D341Med (cell line): ENCODE results near the gene PELO.

Experiments
- DNase-seq: peaks from one replicate; pipeline ENCODE4 v3.0.0; 2012; ENCODE audit warnings: low spot score

The PELO gene

DNA sequence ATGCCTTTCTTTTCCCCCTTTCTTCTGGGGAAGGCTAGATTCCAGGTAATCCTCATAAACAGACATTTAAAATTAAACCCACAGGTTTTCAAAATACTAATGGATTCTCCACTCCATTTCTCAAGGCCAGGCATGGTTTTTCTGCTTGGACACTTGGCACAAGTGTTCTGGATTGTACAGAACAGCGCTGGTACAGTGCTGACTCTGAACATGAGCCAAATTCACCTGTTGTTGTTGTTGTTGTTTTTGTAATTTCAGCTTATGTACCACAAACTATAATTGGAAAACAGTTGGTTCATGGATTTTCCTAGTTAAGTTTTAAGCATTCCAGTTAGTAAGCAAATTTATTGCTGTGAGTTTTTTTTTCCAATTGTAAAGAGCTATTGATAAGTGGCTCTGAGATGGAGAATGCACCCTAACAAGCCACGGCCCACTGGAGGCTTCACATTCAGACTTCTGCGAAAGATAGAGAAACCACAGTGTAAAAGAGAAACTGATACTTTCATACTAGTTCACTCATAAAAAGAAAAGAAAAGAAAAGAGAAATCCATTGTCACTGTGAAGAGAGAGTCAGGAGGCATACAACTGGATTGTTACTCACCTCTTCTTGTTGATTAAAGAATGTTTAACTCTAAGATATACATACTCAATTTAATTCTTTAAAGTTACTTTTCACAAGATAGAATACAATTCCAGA, 16.2 kb upstream of the PELO start:
- no peak for DNase-seq

DNA sequence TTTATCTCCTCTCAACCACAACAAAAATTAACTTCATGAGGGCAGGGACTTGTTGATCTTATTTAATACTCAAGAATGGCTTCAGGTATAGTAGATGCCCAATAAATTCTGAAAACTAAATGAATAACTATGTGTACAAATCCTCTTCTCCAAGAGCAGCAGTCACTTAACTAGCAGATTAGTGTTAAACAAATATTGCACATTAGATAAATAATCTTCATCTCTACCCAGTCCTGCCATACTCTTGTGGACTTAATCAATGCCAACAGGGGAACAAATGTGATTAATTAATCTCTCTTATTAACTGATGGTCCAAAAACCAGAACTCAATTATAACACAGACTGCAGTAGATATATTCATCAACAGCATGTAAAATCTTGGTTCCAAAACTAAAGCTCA, 15.0 kb upstream of the PELO start:
- DNase-seq: no peak

DNA sequence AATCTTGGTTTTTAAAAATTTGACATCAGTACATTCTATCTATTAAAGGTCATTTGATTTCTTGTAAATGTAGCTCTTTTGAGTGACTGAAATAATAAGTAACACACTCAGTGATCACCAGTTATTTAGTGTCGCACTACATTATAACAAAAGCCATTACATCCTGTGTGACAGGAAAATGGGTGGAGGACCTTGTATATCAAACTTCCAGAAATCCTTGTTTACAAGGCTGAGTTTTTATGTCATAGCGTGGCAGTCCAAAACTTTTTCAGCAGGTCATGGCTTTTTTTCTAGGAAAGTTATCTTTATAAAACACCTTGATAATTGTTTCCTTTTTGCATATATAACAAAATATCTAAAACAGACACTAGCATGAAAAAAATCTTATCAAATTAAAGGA, 14.4 kb upstream of the PELO start:
- DNase-seq: no peak

- no peak for DNase-seq
Measured at GRCh38 chr5:52774005-52774410, 13.7 kb upstream of the PELO start.

DNA sequence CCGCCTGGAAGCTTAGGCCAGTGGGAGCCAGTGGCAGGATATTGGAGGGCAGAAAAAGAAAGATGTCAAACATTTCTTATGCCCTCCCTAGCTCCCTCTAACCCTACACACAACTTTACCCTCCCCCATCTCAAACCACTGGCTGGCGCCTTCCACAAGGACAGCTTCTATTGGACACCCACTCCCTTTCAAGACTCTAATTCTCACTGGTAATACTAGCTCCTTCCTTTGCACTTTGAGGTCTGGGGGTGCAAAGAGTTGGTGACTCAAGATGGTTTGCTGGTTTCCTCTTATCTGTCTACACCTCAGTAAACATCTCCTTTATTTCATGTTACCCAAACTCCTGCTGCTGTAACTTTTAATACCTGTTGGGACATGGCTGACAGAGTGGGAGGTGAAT, 11.6 kb upstream of the PELO start:
- no peak for DNase-seq

- DNase-seq: no peak
Measured at GRCh38 chr5:52777186-52777585, 10.5 kb upstream of the PELO start.

DNA sequence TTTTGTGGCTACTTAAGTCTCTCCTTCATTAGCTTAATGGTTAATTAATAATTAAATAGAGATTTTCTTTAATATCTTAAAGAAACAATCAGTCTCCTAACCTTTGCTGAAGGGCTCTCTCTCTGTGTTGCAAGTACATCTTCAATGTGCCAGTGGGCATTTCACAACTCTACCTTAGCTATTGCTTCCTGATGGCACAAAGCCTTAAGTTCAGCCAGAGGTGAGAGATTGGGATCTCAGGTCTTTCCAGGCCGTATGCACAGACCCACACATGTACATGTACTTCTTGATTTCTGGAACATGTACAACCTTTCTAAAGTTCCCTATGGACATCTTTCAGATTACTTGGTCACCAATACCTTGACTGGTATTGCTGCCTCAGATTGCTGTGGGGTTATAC, 8.9 kb upstream of the PELO start:
- no peak for DNase-seq

GRCh38 chr5:52779213-52779612, 8.5 kb upstream of the PELO start:
- DNase-seq: no peak

GRCh38 chr5:52783226-52783959, 4.3 kb upstream of the PELO start:
- DNase-seq: no peak

DNA sequence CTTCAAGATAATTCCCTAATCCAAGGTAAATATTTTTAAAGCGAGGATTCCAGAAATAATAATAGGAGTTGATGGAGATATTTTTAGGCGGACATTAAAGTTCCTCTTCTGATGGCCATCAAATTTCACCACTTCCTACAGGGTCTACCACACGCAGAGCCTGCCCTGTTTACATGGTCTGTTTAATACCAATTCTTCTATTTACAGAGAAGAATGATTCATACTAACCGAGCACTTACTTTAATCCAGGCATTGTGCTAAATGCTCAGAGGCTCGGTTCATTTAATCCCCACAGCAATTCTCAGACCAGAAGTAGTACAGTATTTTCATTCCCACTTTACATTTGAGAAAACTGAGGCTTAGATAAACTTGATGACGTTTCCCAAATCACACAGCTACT, 3.0 kb upstream of the PELO start:
- no peak for DNase-seq

GRCh38 chr5:52786391-52786790, 1.3 kb upstream of the PELO start:
- no peak for DNase-seq

GRCh38 chr5:52786949-52787599, 642 bp upstream of the PELO start:
- DNase-seq: no peak

DNA sequence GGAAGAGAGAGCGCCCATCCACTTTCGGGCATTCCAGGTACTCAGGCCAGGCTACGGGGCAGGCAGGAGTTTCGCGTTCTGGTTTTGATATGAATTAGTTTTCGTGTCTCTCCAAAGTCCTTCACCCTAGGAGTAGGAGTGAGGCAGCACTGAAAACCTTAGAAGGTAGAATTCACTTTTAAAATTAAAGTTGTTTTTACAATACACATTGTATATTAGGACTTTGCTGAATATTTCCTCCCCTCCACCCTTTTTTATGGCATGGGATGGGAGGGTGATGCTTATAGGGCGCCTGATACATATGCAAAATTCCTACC, 747 bp downstream of the PELO start:
- no peak for DNase-seq

GRCh38 chr5:52789378-52789777, 1.7 kb downstream of the PELO start:
- no peak for DNase-seq

DNA sequence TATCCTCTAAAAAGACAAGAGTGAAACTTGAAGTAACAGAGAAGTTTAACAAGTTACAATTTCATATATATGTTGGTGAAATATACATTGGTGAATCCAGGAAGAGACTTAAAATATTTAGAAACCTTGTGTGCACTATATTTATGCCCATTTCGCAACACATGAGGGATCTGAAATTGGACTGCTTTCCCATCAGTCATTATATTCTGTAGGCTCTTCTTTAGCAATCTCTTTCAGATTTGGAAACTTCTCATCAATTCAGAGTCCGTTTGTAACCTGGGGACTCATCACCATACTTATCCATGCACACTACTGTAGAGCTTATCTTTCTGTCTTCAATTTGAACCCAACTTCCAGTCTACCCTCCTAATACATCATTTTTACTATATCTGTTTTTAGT, 2.1 kb downstream of the PELO start:
- DNase-seq: no peak

DNA sequence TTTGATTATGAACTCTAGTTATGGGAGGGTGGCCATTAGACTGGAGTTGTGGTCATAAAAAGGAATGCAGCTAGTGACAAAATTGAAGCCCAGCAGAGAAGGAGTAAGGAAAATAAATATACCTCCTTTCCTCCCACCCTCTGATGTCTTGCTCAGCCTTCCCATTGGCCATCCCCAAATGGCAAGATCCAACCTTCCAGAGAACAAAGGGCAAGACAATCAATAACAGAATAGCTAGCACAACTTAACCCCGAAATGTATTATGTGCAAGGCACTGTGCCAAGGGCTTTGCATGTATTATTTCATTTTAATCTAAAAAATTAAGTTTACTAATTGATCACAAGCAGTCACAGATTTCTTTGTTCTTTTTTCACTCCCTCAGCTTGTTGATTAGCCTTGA, 3.6 kb downstream of the PELO start:
- DNase-seq: no peak

- no peak for DNase-seq
Measured at GRCh38 chr5:52794519-52794918, 6.8 kb downstream of the PELO start.

DNA sequence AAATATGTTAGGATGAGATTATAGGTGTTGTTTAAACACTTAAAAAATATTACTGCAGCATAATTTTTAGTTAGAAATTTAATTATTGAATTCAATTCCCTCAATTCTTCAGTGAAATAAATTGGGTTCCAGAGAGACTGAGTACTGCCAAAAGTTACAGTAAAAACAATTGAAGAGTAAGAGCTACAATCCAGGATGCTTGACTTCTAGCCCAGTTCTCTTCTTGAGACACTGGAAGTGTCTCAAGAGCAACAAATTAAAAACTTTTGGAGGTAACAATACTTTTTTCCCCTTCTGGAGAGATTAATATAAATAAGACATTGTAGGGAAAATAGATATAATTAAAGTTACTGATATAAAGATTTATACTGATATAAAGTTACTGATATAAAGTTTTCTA, 8.3 kb downstream of the PELO start:
- no peak for DNase-seq

DNA sequence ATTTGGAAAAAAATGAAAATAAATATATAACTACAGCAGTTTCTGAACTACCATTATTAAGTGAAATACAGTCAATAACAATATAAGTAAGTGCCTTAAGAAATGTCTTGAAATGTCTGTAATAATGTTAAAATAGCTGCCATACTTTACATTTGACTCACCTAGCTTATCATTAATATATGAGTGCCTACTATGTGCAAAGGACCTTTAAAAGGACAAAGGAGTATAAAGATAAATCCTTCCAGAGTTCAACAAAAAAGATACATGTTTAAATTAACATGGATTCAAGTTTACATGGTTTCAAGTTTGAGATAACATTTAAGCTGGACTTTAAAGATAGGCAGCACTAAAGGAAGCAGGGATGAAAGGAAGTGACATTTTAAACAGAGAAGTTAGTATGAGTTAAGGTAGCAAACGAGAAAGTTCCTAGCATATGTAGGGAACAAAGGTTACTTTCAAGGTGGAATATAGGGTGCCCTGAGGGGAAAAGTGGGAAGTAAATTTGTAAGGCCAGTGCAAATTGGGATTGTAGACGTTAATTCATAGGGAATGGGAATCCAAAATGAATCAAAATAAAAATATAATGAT, 8.9 kb downstream of the PELO start:
- DNase-seq: no peak

DNA sequence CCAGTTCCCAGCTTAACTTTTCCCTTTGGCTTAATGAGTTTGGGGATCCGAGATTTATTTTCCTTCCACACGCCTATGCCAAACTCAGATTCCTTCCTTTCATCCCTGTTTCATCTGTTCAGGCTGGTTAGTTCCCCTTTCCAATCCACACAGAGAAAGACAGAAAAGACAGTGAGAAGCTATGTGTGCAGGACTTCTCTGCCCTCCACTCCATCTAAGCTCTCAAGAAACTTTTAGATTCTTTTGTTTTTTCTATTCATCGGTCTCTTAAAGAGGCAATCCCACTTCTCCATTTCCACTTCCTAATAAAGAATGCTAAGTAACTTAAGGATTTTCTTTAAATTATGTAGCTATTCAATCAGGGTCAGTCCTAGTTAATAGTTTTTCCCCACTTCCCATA, 11.2 kb downstream of the PELO start:
- DNase-seq: no peak

DNA sequence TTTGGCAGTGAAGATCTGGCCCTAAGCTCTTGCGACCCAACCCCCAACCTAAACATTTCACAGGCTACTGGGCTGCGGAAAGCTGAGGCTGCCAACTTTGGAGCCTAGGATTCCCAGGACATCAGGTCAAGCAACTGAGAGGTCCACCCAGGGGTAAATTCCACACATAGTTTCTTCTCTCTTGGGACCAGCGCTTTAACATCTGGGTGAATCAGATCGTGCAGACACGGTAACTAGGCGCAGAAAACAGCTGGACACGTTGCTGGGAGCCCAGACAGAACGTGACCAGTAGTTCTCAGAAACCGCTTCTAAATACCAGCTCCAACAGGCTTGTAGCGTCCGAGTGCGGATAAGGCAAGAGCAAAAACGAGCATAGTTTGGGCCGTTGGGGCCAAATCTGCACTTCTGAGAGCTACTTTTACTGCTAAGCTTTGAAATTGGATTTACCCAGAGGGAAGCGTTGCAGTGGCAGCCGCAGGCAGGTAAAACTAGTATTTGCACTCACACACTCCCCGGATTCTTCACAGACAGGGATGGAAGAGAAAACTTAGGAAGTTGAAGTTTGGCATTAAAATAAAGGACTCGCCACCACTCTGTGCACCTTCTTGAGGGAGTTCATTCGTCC, 11.8 kb downstream of the PELO start:
- DNase-seq: peak; percentile 26

DNA sequence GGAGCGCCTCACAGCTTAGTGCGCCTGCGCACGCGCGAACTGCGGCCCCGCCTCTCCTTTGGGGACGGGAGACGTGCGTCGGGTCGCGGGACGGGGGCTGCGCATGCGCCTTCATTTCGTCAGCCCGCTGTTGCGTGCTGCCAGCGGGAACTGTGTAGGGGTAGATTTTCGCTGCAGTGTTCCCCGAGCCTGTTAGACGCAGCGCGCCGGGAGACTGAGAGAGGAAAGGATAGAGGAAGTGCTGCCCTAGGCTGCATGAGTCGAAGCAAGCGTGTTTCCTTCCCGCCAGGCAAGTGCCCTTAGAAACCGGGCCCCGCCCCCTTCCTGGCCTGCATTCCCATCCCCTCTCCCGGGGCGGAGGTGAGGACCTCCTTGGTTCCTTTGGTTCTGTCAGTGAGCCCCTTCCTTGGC, 12.3 kb downstream of the PELO start:
- peak; percentile 96 for DNase-seq
